LNCaP clone FGC (cell line): ENCODE results near the gene NDUFAF8.

ENCODE experiments used
- DNase-seq: peaks from one replicate; pipeline ENCODE4 v3.0.0-alpha.2; 2011; ENCODE audit warnings: low read depth
- H3K4me3 ChIP-seq: 2 replicates; pipeline ENCODE4 v1.5.1; 2011; ENCODE audit warnings: mild to moderate bottlenecking, low read depth, low read length, control low read depth
- TF ChIP-seq, protein P1 (sequence below): IDR thresholded peaks from 2 replicates; pipeline ENCODE4 v1.5.1; 2012; ENCODE audit warnings: mild to moderate bottlenecking; ENCODE audit not compliant: control insufficient read depth, insufficient read depth; ENCODE audit errors: extremely low read depth

The NDUFAF8 gene

DNA sequence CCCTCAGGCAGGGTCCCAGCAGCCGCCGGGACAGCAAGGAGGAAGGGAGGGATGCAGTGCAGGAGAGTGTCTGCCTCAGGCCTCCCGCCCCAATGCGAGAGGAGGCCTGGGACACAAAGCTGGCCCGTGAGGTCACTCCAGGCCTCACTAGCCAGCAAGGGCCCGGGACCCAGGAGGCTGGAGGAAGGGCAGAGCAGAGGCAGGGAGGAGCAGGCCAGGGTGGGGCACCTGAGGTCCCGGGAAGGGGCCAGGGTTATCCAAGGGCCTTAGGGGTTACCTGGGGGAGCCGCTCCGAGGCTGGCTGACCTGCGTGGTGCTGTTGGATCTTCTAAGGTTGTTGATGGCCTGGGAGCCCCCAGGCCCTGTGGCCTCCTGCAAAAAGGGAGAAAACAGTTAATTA lies 30.5 kb upstream of the NDUFAF8 start:
- TF ChIP-seq, protein P1, sequence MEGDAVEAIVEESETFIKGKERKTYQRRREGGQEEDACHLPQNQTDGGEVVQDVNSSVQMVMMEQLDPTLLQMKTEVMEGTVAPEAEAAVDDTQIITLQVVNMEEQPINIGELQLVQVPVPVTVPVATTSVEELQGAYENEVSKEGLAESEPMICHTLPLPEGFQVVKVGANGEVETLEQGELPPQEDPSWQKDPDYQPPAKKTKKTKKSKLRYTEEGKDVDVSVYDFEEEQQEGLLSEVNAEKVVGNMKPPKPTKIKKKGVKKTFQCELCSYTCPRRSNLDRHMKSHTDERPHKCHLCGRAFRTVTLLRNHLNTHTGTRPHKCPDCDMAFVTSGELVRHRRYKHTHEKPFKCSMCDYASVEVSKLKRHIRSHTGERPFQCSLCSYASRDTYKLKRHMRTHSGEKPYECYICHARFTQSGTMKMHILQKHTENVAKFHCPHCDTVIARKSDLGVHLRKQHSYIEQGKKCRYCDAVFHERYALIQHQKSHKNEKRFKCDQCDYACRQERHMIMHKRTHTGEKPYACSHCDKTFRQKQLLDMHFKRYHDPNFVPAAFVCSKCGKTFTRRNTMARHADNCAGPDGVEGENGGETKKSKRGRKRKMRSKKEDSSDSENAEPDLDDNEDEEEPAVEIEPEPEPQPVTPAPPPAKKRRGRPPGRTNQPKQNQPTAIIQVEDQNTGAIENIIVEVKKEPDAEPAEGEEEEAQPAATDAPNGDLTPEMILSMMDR, result no peak
- no peak for DNase-seq
- H3K4me3 ChIP-seq, result no peak overlapping the region

DNA sequence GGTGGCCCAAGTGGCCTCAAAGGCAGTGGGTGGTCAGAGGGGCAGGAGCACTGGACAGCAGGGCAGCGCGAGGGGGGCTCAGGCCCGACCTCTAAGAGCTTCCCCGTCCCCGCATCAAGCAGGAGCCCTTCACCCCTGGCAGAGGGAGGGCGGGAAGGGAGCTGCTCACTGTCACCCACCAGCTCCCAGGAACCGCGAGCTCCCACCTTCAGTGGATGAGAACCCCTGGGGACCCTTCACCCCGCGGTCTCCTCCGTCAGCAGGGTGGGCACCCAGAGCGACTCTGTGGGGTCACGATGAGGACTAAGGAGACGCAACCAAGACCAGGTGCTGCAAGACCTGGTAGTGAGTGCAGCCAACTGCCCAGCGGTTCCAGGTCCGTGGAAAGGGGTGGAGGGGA lies 30.0 kb upstream of the NDUFAF8 start:
- H3K4me3 ChIP-seq, result no peak overlapping the region
- TF ChIP-seq, protein P1, result no peak
- no peak for DNase-seq

DNA sequence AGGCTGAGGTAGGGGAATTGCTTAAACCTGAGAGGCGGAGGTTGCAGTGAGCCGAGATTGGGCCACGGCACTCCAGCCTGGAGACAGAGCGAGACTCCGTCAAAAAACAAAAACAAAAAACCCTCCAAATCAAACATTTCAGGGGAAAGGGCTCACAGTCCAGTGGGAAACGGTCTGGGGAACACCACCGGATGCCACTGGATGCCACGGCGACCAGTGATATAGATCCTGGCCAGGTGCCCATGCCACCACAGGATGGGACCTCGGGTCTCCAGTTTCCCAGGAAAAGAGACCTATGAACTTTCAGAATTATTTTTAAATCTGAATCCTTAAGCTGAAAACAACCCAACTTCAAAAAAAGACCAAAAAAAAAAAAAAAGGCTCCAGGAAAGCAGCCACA lies 28.7 kb upstream of the NDUFAF8 start:
- no peak overlapping the region for H3K4me3 ChIP-seq
- TF ChIP-seq, protein P1, result no peak
- DNase-seq, result no peak

DNA sequence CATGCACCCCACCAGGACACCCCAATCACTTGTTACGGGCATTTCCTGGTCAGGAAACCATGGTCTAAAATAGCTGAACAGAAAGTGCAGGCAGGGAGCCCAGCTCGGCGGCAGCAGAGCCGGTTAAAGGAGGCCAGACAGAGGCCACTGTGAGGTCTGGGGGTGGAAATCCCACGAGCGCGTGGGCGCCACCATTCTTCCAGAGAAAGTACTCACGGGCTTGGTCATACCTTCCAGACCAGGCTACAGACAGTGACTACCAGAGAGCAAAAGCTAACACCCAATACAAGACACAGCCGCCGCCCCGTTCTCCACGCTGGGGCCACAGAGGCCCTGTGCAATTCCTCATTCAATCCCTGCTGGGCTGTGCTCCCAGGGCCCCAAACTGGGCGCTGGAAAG lies 28.2 kb upstream of the NDUFAF8 start:
- no peak for DNase-seq
- TF ChIP-seq, protein P1, result no peak
- H3K4me3 ChIP-seq, result no peak overlapping the region

DNA sequence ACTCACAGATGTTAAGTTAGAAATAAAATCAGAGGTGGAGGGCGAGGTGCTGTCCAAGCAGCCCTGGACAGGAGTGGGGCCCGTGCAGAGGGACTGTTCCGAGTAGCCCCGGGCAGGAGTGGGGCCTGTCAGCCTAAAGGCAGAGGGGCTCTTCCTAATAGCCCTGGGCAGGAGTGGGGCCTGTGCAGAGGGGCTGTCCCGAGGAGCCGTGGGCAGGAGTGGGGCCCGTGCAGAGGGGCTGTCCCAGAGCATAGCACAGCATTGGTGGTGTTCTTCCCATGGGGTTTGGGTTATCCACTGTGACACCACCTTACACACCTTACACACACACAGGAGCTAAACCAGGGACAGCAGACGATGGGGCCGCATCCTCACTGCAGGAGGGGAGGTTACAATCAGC lies 26.8 kb upstream of the NDUFAF8 start:
- H3K4me3 ChIP-seq, result no peak overlapping the region
- no peak for DNase-seq
- TF ChIP-seq, protein P1, result no peak

DNA sequence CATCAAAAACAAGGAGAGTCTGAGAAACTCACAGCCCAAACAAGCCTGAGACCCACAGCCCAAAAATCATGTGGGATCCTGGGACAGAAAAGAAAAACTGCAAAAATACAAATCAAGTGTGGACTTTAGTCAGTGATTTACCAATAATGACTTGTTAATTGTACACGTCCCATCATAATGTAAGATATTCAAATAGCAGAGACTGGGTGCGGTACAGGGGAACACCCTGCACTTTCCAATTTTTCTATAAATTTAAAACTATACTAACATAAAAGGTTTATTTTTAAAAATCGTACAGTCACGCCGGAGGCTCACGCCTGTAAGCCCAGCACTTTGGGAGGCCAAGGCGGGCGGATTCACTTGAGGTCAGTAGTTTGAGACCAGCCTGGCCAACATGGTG lies 25.1 kb upstream of the NDUFAF8 start:
- TF ChIP-seq, protein P1, result no peak
- no peak overlapping the region for H3K4me3 ChIP-seq
- no peak for DNase-seq

DNA sequence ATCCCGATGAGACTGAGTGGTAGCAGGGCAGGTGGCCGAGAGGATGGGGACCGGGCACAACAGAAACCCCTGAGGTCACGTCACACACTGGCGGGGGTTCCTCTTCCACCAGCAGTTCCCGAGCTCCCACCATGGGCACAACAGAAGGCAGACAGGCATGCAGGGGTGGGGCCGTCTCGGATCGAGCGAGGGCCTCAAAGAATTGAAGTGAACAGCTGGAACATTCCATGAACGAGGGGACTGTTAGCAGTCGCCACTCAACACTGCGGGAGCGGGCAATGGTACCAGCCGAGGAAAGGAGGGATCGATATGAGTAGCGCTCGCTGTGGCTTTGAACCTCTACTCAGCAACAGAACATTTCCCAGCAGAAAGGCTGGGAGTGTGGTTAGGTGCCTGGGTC lies 21.6 kb upstream of the NDUFAF8 start:
- TF ChIP-seq, protein P1, result no peak
- no peak for DNase-seq
- no peak overlapping the region for H3K4me3 ChIP-seq
